Activated CD8-positive, alpha-beta memory T cell treated with anti-CD3 and anti-CD28 coated beads for 48 hours (primary cell): ENCODE data around the gene TP53I13.

Experiments used
- DNase-seq, 3 experiments: peaks; one replicate each; pipeline ENCODE4 v3.0.0-alpha.2; 2020; ENCODE audit warnings: low read depth in 2 of 3, low spot score in 2 of 3

Gene TP53I13

DNA sequence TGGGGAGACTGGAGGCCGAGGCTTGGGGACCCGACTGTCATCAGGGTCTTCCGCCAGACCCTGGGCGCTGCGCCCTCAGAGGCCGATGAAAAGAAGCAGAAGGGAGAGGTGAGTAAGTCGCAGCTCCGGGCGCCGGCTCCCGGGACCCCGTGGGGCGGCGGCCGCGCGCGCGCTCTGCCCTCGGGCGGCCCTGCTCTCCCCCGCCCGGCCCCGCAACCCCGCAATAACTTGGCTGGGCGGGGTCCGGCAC, 1.3 kb upstream of the TP53I13 start:
- DNase-seq: no peak

DNA sequence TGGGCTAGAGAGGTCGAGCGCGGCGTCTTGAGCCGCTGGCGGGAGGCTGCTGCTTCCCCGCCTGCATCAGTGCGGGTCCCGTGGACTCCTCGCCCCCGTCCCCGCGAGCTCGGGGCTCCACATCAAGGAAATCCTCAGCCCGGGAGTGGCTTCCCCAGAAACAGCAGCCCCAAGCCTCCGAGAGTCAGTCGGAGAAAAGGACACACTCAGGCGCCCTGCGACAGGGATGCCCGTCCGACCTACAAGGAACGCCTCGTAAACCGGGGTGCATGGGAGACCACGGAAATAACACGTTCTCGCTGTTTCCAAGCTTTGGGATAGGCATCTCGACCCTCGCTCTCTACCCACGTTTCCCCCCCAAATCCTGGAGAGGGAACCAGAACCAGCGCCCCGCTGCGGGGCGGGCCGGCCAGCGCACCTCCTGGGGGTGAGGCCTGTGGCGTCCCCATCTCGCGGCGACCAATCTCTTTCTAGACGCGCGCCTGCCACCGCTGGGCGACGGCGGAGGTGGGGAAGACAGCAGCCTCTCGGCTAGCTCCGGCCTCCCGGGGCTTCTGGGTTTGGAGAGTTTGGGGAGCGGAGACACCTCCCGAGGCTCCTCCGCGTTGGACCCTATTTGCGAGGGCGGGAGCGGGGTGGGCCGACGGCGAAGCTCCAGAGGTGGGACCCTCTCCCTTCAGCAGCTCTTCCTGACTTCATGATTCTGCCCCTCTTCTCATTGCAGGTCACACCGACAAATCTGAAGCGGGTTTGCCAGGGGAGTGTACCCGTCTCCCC, 759 bp upstream of the TP53I13 start:
- DNase-seq: peak in 1 of 3 experiments; percentile 58

DNA sequence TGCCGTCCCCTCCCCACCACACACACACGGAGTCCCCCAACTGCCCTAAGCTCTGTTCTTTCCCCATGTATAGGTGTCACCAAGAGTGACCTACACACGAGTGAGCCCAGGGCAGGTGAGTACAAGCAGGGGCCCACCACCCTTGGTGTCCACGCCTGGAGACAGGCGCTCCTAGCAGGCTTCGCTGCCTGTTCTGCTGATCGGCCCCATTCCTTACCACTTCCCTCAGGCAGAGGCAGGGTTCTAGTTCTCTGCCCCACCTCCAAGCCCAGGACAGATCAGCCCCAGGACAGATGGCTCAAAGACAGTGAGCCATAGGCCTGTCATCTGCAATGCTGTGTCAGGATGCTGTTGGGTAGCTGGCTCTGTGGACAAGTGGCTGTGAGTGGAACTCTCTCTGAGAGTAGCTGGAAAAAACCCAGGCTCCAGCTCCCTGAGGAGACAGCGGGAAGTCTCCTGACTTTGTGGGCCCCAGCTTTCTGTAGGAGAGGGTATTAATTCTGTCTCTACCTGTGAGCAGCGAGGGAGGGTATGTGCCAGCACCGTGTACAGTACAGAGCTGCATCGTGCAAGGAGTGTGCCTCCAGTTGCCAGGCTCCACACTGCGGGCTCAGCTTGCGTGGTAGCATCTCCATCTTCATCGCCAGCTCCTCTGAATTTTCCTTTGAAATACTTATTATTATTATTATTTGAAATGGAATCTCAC, 897 bp downstream of the TP53I13 start:
- no peak for DNase-seq

- DNase-seq: no peak
These were observed 2.0 kb downstream of the TP53I13 start for GRCh38 chr17:29570521-29570920.

DNA sequence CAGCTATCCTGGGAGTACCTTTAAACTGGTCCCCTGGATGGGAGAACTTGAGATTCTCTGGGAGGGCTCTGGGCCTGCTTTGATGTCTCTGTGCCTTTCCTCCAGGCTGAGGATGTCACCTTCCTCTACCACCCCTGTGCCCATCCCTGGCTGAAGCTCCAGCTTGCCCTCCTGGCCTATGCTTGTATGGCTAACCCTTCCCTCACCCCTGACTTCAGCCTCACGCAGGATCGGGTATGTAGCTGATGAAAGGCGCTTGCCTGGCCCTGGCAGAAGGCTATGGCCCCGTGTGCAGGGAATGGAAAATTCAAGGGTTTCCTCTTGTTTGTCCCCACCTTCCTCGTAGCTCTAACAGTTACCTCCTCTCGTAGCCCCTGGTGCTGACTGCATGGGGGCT, 3.0 kb downstream of the TP53I13 start:
- DNase-seq: no peak

DNA sequence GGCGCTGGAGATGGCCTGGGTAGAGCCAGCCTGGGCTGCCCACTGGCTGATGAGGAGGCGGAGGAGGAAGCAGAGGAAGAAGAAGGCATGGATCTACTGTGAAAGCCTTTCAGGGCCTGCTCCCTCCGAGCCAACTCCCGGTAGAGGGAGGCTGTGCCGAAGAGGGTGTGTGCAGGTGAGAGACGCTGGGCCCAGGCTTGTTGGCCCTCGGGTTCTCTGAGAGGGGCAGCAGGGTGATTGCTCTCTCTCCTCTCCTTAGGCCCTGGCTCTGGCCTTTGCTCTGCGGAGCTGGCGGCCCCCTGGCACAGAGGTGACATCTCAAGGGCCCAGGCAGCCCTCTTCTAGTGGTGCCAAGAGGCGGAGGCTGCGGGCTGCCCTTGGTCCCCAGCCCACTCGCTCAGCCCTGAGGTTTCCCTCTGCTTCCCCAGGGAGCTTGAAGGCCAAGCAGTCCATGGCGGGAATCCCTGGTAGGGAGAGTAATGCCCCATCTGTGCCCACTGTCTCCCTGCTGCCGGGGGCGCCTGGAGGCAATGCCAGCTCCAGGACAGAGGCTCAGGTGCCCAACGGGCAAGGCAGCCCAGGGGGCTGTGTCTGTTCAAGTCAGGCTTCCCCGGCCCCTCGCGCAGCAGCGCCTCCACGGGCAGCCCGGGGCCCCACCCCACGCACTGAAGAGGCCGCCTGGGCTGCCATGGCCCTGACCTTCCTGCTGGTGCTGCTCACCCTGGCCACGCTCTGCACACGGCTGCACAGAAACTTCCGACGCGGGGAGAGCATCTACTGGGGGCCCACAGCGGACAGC, 3.6 kb downstream of the TP53I13 start:
- no peak for DNase-seq

- no peak for DNase-seq
These were observed 4.4 kb downstream of the TP53I13 start for GRCh38 chr17:29572691-29573557.

DNA sequence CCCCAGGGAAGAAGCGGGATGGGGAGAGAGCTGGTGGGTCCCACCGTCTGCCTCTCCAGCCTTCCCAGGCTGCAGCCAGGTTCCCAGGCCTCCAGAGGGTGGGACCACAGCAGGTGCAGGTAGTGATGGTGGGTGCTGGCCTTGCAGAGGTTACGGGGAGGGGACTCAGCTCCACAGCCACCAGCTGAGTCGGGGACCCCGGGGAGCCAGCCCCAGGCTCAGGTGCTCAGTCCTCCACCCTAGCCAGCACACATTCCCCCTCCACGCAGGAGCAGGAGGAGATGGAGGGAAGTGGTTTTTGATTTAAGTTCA, 5.0 kb downstream of the TP53I13 start:
- DNase-seq: no peak

- no peak for DNase-seq
These were observed 5.6 kb downstream of the TP53I13 start for GRCh38 chr17:29573871-29574731.

GRCh38 chr17:29574732-29575510, 6.4 kb downstream of the TP53I13 start:
- DNase-seq: no peak

DNA sequence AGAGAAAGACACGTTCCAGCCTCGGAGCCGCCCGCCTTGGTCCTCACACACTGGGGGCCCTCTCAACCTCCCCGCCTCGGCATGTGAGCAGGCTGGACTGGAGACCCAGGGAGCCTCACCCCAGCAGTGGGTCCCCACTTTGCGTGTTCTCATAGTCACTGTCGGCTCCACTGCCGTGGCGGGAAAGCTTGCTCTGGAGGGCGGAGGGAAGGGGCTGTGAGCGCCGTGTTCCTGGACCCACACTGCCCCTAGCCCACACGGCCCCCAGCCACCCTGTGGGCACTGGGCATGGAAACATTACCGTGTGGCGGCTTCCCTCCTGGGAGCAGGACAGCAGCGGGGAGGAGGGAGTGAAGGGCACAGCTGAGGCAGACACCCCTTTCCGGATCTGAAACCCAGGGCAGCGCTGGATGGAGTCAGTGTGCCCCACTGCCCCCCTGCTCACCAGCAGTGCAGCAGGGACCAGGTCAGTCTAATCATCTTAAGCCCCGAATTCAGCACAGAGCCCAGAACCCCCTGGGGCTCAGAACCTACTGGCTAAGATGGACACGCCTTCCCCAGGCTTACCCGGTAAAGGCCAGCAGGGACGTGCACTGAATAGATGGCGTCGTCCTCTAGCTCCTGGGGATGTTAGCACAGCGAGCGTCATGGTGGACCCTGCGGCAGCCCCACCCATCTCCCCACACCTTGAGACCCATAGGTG, 7.2 kb downstream of the TP53I13 start:
- no peak for DNase-seq

DNA sequence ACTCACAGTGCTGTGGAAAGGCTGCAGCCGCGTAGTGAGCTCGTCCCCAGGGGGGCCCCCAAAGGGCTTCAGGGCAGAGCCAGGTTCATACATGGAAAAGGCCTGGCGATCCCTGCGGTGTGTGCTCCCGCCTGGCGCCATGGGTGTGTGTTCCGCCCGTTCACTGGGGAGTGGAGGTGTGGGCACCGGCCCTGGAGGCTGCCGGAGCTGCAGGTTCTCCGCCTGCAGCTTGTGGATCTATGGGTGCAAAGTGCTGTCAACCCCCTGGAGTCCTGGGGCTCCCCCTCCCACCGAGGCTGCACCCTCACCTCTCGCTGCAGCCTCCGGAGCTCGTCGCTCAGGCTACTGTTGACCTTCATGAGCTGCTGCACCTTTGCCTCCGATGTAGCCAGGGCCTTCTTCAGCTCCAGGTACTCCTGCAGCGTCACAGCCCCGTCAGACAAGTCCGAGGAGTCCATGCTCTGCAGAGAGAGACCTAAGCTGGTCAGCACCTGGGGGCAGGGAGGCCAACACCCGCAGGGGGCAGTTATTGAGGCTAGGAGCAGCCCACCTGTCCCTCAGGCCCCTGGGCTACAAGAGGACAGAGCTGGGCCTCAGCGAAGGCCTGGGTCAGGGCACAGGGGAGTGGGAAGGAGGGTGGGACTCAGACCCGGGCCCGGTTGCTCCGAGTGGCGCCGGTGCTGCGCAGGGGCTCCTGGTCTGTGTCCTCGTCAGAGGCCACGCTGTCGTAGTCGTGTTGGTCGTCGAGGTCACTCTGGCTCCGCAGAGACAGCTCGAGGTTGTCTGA, 7.9 kb downstream of the TP53I13 start:
- DNase-seq: no peak

GRCh38 chr17:29577001-29577370, 8.5 kb downstream of the TP53I13 start:
- no peak for DNase-seq

GRCh38 chr17:29577385-29578211, 9.1 kb downstream of the TP53I13 start:
- no peak for DNase-seq

- DNase-seq: no peak
These were observed 10.4 kb downstream of the TP53I13 start for GRCh38 chr17:29578626-29579485.
